Motor neuron (in vitro differentiated cells): ENCODE data around the gene TRPC6. TPM values are rescaled to one million over a fixed set of nuclear protein-coding genes. Genes with fewer than 3 reads are reported as not detected.
"Not testable (repeated sequence)": the region's sequence is repeated elsewhere in the genome, so short reads cannot be mapped to it uniquely, and the experiment has no call there.

ENCODE experiments used
- ATAC-seq, 8 experiments: fragments of 200-7000 bp; cut with Tn5 transposase; replicated peaks in 6 of 8; 2 replicates each; pipeline ENCODE4 v1.8.0; 2021; ENCODE audit warnings: mild to moderate bottlenecking in 8 of 8, moderate library complexity in 8 of 8
- H3K27ac ChIP-seq, 2 donors: fragments of 250-450 bp; sonication (Bioruptor Pico); 2 replicates each; pipeline ENCODE4 v1.9.0; 2021; ENCODE audit warnings: antibody characterized with exemption in 2 of 2, mild to moderate bottlenecking in 2 of 2, moderate library complexity in 1 of 2
- H3K4me1 ChIP-seq, 2 donors: fragments of 250-450 bp; sonication (Bioruptor Pico); replicated peaks in 1 of 2; 2 replicates each; pipeline ENCODE4 v1.6.1; 2021; ENCODE audit warnings: antibody characterized with exemption in 2 of 2, mild to moderate bottlenecking in 2 of 2, moderate library complexity in 1 of 2
- H3K4me3 ChIP-seq, 5 donors: fragments of 250-450 bp; sonication (Bioruptor Pico); 2 replicates each; pipeline ENCODE4 v1.9.0; 2021; ENCODE audit warnings: antibody characterized with exemption in 5 of 5, mild to moderate bottlenecking in 5 of 5, moderate library complexity in 4 of 5
- WGBS, 10 experiments: fragments of 450-650 bp; shearing (Covaris generic); methylation state at CpG; one replicate each; pipeline ENCODE4 v1.0.0; 2022; 5-methylcytosine and 5-hydroxymethylcytosine counted together
- in situ Hi-C, 9 experiments: fragments of 400-800 bp; cut with MboI; loops; one replicate each; pipeline ENCODE4 v1.15.0; 2021; ENCODE audit warnings: low sequenced_read_pairs in 9 of 9, low pct_unique_long_range_greater_than_20kb in 2 of 9; ENCODE audit not compliant: unreplicated experiment in 9 of 9
- total RNA-seq, 8 experiments: library from RNA; unstranded; fragments of 300-600 nt; gene quantifications; 2 replicates each; pipeline versions ENCODE4 v1.2.3 to v1.2.4, GENCODE V29; 2022

The TRPC6 gene
- total RNA-seq, 8 experiments from 2014 or later = 0.14 to 4.9 (median 0.49) TPM

GRCh38 chr11:101444164-101444563, 139.6 kb downstream of the TRPC6 start:
- 58 to 93% (median 68%) methylated on average over 1 to 5 of the region's 5 CpGs; no CpG with 5 or more reads in 4 of the 10 experiments for WGBS, 10 experiments

GRCh38 chr11:101442936-101443521, 140.8 kb downstream of the TRPC6 start:
- Histone ChIP-seq H3K4me3 (no peak overlapping the region), H3K27ac (no peak overlapping the region), H3K4me1 (peaks cover 0 to 3% of the 10 kb centered on the region in 2 donors)
- no peak for ATAC-seq
- in situ Hi-C loops = loop anchor here in 1 of 9 experiments (25.0 kb wide), 1 partner anchor 569 kb away; no protein-coding TSS in a partner anchor
- WGBS, 10 experiments = 33 to 90% (median 74%) methylated on average over 1 to 8 of the region's 8 CpGs

More at GRCh38 chr11:101444164-101444563, 139.6 kb downstream of the TRPC6 start:
- peaks cover 0 to 3% of the 10 kb centered on the region in 2 donors for H3K4me1 ChIP-seq
- in situ Hi-C loops = loop anchor here in 1 of 9 experiments (25.0 kb wide), 1 partner anchor 568 kb away; no protein-coding TSS in a partner anchor
- H3K27ac ChIP-seq = no peak overlapping the region
- ATAC-seq = peak in 1 of 8 experiments; percentile 3
- no peak overlapping the region for H3K4me3 ChIP-seq

GRCh38 chr11:101442171-101442570, 141.6 kb downstream of the TRPC6 start:
- in situ Hi-C loops = loop anchor here in 1 of 9 experiments (25.0 kb wide), 1 partner anchor 570 kb away; no protein-coding TSS in a partner anchor

GRCh38 chr11:101441747-101442146, 142.1 kb downstream of the TRPC6 start:
- Histone ChIP-seq H3K4me3 (no peak overlapping the region), H3K4me1 (peaks cover 0 to 3% of the 10 kb centered on the region in 2 donors), H3K27ac (no peak overlapping the region)
- WGBS, 10 experiments = 100% methylated on average over 1 of the region's 1 CpG; no CpG with 5 or more reads in 8 of the 10 experiments
- peak in 1 of 8 experiments; percentile 8 for ATAC-seq
- in situ Hi-C loops = loop anchor here in 1 of 9 experiments (25.0 kb wide), 1 partner anchor 571 kb away; no protein-coding TSS in a partner anchor

More at GRCh38 chr11:101442171-101442570, 141.6 kb downstream of the TRPC6 start:
- 17 to 100% (median 53%) methylated on average over 1 to 4 of the region's 4 CpGs; no CpG with 5 or more reads in 2 of the 10 experiments for WGBS, 10 experiments
- no peak overlapping the region for H3K4me3 ChIP-seq
- no peak overlapping the region for H3K27ac ChIP-seq
- H3K4me1 ChIP-seq = peaks cover 0 to 3% of the 10 kb centered on the region in 2 donors
- peak in 1 of 8 experiments; percentile 28 for ATAC-seq

- Histone ChIP-seq H3K27ac (no peak overlapping the region), H3K4me1 (no peaks in the 10 kb centered on the region), H3K4me3 (no peak overlapping the region)
- ATAC-seq = no peak
- in situ Hi-C loops = loop anchor here in 1 of 9 experiments (25.0 kb wide), 1 partner anchor 573 kb away; no protein-coding TSS in a partner anchor
- WGBS, 10 experiments = 67 to 100% (median 89%) methylated on average over 2 to 5 of the region's 5 CpGs; no CpG with 5 or more reads in 1 of the 10 experiments
These were observed 144.3 kb downstream of the TRPC6 start for GRCh38 chr11:101439488-101439887.

GRCh38 chr11:101438708-101439107, 145.1 kb downstream of the TRPC6 start:
- in situ Hi-C loops = loop anchor here in 1 of 9 experiments (25.0 kb wide), 1 partner anchor 574 kb away; no protein-coding TSS in a partner anchor
- WGBS, 10 experiments = 20 to 100% (median 79%) methylated on average over 1 to 2 of the region's 2 CpGs

GRCh38 chr11:101438126-101438525, 145.7 kb downstream of the TRPC6 start:
- no peaks in the 10 kb centered on the region for H3K4me1 ChIP-seq
- in situ Hi-C loops = loop anchor here in 1 of 9 experiments (25.0 kb wide), 1 partner anchor 574 kb away; no protein-coding TSS in a partner anchor
- no peak overlapping the region for H3K4me3 ChIP-seq
- H3K27ac ChIP-seq = no peak overlapping the region
- no peak for ATAC-seq
- WGBS, 10 experiments = 20 to 100% (median 92%) methylated on average over 1 of the region's 1 CpG; no CpG with 5 or more reads in 6 of the 10 experiments

More at GRCh38 chr11:101438708-101439107, 145.1 kb downstream of the TRPC6 start:
- not testable (repeated sequence) for ATAC-seq, H3K4me3 ChIP-seq, H3K4me1 ChIP-seq, H3K27ac ChIP-seq

- 14 to 100% (median 33%) methylated on average over 1 to 3 of the region's 3 CpGs; no CpG with 5 or more reads in 1 of the 10 experiments for WGBS, 10 experiments
- peak in 3 of 8 experiments; percentile 31 to 44 (median 32) for ATAC-seq
- H3K27ac ChIP-seq = no peak overlapping the region
- H3K4me3 ChIP-seq = no peak overlapping the region
- no peaks in the 10 kb centered on the region for H3K4me1 ChIP-seq
- in situ Hi-C loops = loop anchor here in 1 of 9 experiments (25.0 kb wide), 1 partner anchor 576 kb away; no protein-coding TSS in a partner anchor
These were observed 147.2 kb downstream of the TRPC6 start for GRCh38 chr11:101436511-101437142.

GRCh38 chr11:101435408-101435973, 148.3 kb downstream of the TRPC6 start:
- peak in 4 of 8 experiments; percentile 38 to 73 (median 60) for ATAC-seq
- H3K4me3 ChIP-seq = no peak overlapping the region
- 35 to 80% (median 67%) methylated on average over 1 to 3 of the region's 3 CpGs; no CpG with 5 or more reads in 3 of the 10 experiments for whole genome bisulfite sequencing, 10 experiments

GRCh38 chr11:101434026-101434643, 149.7 kb downstream of the TRPC6 start:
- no peaks in the 10 kb centered on the region for H3K4me1 ChIP-seq
- 9 to 100% (median 80%) methylated on average over 1 to 3 of the region's 3 CpGs; no CpG with 5 or more reads in 3 of the 10 experiments for WGBS, 10 experiments
- peak in 2 of 8 experiments; percentile 71 to 74 for ATAC-seq
- H3K27ac ChIP-seq = no peak overlapping the region
- no peak overlapping the region for H3K4me3 ChIP-seq
- in situ Hi-C loops = loop anchor here in 1 of 9 experiments (25.0 kb wide), 1 partner anchor 578 kb away; no protein-coding TSS in a partner anchor

More at GRCh38 chr11:101435408-101435973, 148.3 kb downstream of the TRPC6 start:
- in situ Hi-C loops = loop anchor here in 1 of 9 experiments (25.0 kb wide), 1 partner anchor 577 kb away; no protein-coding TSS in a partner anchor
- Histone ChIP-seq H3K27ac (no peak overlapping the region), H3K4me1 (no peaks in the 10 kb centered on the region)

GRCh38 chr11:101433151-101433550, 150.7 kb downstream of the TRPC6 start:
- in situ Hi-C loops = loop anchor here in 1 of 9 experiments (25.0 kb wide), 1 partner anchor 579 kb away; no protein-coding TSS in a partner anchor
- Histone ChIP-seq H3K4me3 (no peak overlapping the region), H3K27ac (no peak overlapping the region), H3K4me1 (no peaks in the 10 kb centered on the region)
- no peak for ATAC-seq
- WGBS, 10 experiments = 0 to 94% (median 74%) methylated on average over 2 to 4 of the region's 4 CpGs; no CpG with 5 or more reads in 1 of the 10 experiments
